Activated CD4-positive, alpha-beta T cell treated with anti-CD3 and anti-CD28 coated beads for 24 hours (primary cell): ENCODE measurements around the gene PIGN.

Experiments
- DNase-seq, 2 donors: peaks; one replicate each; pipeline ENCODE4 v3.0.0-alpha.2; 2020; ENCODE audit warnings: low read depth in 2 of 2

The PIGN gene

GRCh38 chr18:62118328-62118727, 68.5 kb downstream of the PIGN start:
- no peak for DNase-seq

- no peak for DNase-seq
These were observed 77.2 kb downstream of the PIGN start for GRCh38 chr18:62109676-62110075.

GRCh38 chr18:62107881-62108280, 79.0 kb downstream of the PIGN start:
- DNase-seq, result no peak

- DNase-seq, result no peak
These were observed 80.6 kb downstream of the PIGN start for GRCh38 chr18:62106271-62106670.

DNA sequence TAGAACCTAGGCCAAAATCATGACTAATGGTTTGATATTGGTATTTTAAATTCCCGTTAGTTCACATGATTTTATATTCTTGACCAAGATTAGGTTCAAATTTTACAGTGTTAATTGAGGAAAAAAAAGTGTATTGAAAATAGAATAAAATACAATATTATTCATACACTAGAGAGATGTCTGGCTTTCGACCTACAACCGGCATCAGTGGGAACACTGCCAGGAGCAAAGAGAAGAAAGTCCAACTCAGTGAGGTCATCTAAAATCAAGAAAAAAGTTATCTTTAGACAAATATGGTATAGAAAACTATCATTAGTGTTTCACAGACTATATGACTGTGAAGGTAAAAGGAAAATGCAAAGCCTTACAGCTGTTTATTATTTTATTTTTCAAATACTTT, 81.5 kb downstream of the PIGN start:
- no peak for DNase-seq

DNA sequence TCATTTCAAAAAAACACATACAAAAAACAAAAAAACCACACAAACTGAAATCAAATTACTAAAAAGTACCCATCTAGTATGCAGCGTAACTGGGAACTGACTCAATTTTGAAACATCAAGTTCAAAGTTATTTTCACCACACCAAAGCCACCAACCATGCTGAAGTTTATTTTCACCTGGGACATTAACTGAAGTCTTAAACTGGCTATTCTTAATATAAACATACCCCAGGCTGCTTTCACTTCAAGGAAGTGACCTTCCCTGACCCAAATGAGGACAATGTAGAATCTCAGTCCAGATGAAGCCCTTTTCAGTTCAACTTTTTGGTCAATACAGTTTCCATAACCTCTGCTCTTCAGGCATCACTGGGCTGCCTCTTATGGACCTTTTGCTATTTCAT, 84.6 kb downstream of the PIGN start:
- DNase-seq, result no peak

- no peak for DNase-seq
These were observed 85.5 kb downstream of the PIGN start for GRCh38 chr18:62101321-62101721.

- no peak for DNase-seq
These were observed 87.9 kb downstream of the PIGN start for GRCh38 chr18:62098960-62099359.

GRCh38 chr18:62097698-62098097, 89.2 kb downstream of the PIGN start:
- no peak for DNase-seq

GRCh38 chr18:62091487-62092120, 95.3 kb downstream of the PIGN start:
- no peak for DNase-seq

DNA sequence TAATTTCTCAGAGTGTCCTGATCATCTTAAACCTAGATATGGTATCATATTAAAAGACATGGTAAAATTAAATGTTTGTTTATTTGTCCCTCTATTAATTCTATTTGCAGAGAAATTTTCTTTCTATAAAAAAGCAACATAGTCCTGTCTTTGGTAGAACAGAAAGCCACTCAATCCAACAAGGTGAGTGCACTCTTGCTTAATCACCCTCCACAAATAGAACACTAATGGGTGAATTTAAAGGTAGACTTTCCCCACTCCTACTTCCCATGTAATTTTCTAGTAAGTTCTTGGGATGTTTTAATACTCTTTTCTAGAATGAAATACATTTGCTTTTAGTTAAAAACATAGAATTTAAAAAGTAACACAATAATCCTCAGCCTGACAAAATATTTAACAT, 97.7 kb downstream of the PIGN start:
- DNase-seq, result no peak

GRCh38 chr18:62088156-62088555, 98.7 kb downstream of the PIGN start:
- DNase-seq, result no peak

- DNase-seq, result no peak
These were observed 101.1 kb downstream of the PIGN start for GRCh38 chr18:62085756-62086155.

DNA sequence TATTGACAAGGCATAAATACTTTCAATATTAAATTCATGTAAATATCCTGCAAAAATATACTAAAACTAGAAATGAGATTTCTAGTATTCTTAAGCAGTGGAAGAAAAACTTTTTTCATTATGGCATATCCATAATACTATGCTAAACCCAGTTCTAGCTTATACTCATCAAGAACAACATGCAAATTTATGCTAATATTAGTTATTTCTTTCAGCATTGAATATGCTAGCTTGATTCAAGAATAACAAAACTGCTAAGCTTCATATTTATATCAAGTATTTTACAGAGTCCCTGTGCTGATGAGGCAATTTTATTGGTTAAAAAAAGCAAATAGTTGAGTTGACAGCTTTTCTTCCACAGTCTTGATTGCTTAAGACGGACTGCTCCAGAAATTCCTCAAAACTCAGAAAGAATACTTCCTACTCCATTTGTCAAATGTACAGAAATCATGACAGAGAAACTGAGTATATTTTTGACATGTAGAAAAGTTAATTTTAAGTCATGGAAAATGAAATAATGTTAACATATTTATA, 105.0 kb downstream of the PIGN start:
- no peak for DNase-seq

DNA sequence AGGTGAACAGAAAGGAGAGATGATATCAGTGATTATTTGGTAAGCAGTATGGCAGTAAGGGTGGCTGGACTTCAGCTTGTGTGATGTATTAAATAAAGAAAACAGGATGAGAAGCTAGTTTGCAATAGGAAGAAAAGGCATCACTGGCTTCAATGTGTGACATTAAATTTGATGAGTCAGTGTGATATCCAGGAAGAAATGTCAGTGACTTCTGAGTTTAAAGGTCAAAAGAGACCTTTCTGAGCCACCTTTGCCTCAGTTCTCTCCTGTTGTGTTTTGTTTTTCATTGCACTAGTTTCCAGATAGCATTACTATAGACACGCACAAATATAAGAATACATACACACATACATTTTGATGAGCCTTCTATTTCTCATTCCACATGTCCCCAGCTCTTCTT, 105.6 kb downstream of the PIGN start:
- DNase-seq, result no peak

- no peak for DNase-seq
These were observed 106.5 kb downstream of the PIGN start for GRCh38 chr18:62080172-62080900.

DNA sequence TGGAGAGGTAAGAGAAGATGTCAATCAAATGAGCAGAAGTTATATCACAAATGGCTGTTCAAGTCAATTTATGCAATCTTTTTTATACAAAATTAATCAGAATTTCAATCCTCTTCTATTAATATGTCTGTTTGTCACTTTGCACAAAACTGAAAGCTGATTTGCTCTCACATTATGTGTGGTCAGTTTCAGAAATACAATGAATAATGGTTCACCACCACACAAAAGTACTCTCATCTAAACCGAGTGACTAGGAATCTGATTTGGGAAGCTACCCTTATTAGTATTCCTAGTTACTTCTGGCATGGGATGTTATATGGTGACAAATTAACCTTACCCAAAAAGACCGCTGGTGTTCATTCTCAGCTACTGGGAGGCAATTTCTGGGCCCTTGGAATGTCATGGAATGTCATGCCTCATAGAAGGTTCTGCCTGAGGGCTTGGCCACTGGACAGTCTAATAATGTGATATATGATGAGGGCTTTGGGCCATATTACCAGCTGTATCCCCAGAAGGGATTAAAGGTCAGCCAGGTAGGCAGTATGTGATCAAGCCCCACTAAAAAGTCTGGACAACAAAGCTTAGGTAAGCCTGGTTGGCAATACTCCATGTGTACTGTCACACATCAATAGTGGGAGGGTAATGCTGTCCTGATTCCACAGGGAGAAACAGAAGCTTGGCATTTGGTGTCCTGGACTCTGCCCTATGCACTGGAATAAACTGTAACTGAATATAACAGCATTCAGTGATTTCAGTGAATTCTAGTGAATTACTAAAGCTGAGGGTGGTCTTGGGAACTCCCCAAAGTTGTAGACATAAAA, 113.2 kb downstream of the PIGN start:
- no peak for DNase-seq

GRCh38 chr18:62072370-62072769, 114.5 kb downstream of the PIGN start:
- no peak for DNase-seq

GRCh38 chr18:62071071-62071470, 115.8 kb downstream of the PIGN start:
- no peak for DNase-seq

DNA sequence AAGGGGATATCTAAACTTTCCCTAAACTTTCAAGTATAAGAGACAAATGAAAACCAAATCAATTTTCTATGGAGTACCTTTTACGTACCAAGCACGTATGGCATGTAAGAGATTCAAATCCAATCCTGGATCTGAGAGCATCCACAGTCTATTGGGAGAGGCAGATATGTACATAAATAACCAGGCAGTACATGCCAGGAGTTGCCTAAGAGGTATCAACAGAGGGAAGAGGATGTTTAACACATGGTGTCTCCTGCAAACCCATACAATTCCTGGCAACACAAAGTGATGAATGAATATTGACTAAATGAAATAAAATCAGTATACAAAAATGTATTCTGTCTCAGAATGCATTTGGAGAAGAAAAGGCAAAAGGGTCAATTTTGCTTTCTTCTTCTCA, 116.6 kb downstream of the PIGN start:
- no peak for DNase-seq

DNA sequence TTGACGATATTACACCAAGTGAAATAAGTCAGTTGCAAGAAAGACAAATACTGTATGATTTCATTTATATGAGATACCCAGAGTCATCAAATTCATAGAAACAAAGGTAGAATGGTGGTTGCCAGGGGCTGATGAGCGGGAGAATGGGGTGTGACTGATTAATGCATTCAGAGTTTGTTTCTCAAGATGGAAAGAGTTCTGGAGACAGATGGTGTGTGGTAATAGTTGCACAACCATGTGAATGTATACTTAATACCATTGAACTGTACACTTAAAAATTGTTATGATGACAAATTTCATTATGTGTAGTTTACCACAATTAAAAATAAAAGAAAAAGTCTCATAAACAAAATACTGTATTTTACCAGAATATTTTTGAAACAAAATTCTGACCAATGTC, 117.3 kb downstream of the PIGN start:
- no peak for DNase-seq

DNA sequence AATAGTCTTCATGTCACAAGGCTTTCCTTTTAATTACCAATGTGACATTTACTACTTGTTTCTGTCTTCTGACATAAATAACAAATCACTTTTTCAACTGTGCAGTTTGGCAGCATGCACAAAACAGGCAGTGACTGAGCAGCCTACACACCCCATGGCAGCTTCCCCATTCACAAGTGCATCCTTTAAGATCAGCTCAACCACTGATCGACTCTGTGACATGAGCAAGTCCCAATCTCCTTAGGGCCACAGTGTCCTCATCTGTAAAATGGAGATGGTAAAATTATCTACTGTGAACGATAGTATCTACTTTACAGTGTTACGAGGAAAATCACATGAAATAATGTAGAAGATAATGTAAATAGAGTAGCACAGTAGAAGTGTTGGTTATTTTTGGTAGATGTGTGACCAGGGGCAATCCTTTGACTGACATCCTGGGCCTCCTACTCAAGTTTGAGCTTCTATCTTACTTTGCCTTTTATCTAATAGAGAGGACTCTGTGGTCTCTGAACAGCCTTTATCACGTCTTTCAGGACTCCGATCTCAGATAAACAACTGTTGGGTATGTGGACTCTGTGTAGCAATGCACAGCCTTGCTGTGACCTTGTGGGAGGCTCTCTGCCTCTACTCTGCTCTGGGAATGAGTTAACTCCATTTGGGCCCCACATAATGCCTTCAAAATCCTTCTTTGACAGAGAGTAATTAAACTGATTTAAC, 120.6 kb downstream of the PIGN start:
- no peak for DNase-seq
